Endothelial cell of umbilical vein (primary cell): ENCODE measurements around the gene PCGF3. TPM values are rescaled to one million over a fixed set of nuclear protein-coding genes. Genes with fewer than 3 reads are reported as not detected.

ENCODE experiments used
- BruUV-seq: library from RNA; stranded (reverse); fragments of 400-500 nt; replicated peaks from 2 replicates; lab custom pipeline; 2021; lab: Mats Ljungman, UMichigan
- CTCF ChIA-PET: fragments of 300-600, 350-600 bp; sonication (Branson Sonifier 250); formaldehyde crosslinking; loops from one replicate; lab custom pipeline; 2021; ENCODE audit warnings: antibody characterized with exemption, inconsistent platforms; lab: Charles Lee
- POLR2A ChIA-PET: fragments of 300-600, 350-600 bp; sonication (Branson Sonifier 250); formaldehyde crosslinking; loops from one replicate; lab custom pipeline; 2021; ENCODE audit warnings: antibody characterized with exemption, inconsistent platforms; lab: Charles Lee
- DNase-seq: peaks from one replicate; pipeline ENCODE4 v3.0.0-alpha.2; 2011; ENCODE audit warnings: low read depth, low spot score
- FAIRE-seq: peaks from 2 replicates; lab custom pipeline; 2011; peaks lifted over from hg19 to GRCh38; lab: Jason Lieb, UNC
- H2AFZ ChIP-seq: 2 replicates; pipeline ENCODE4 v1.6.0; 2012; ENCODE audit warnings: low read depth, low read length, control low read depth, inconsistent platforms
- H3K27ac ChIP-seq: 2 replicates; pipeline ENCODE4 v1.5.1; 2011; ENCODE audit warnings: low read depth, mild to moderate bottlenecking, control low read depth, low read length, moderate library complexity; ENCODE audit not compliant: insufficient read depth
- H3K27me3 ChIP-seq, 2 experiments: 2 replicates each; pipeline versions ENCODE4 v1.6.0 to v1.6.1; 2011; ENCODE audit warnings: low read length in 2 of 2, mixed read lengths in 1 of 2; ENCODE audit not compliant: control insufficient read depth in 2 of 2, insufficient read depth in 2 of 2
- H3K36me3 ChIP-seq, 2 experiments: 2 replicates in 1 of 2; 3 replicates in 1 of 2; pipeline ENCODE4 v1.5.1; 2011; ENCODE audit warnings: low read length in 2 of 2, mild to moderate bottlenecking in 1 of 2, moderate library complexity in 1 of 2; ENCODE audit not compliant: control insufficient read depth in 2 of 2, insufficient read depth in 2 of 2; ENCODE audit errors: extremely low read depth in 1 of 2
- H3K4me1 ChIP-seq: 3 replicates; pipeline ENCODE4 v1.5.1; 2011; ENCODE audit warnings: mild to moderate bottlenecking, low read length; ENCODE audit not compliant: control insufficient read depth, insufficient read depth; ENCODE audit errors: extremely low read depth
- H3K4me2 ChIP-seq: 2 replicates; pipeline ENCODE4 v1.6.1; 2011; ENCODE audit warnings: low read length, control low read depth, mixed read lengths; ENCODE audit not compliant: insufficient read depth
- H3K4me3 ChIP-seq, 3 experiments: fragments of 200-600 bp in 1 of 3; sonication (generic), shearing (Covaris generic) in 1 of 3; replicated peaks in 1 of 3; 2 replicates each; pipeline ENCODE4 v1.5.1; 2011 to 2016; ENCODE audit warnings: control low read depth in 3 of 3, low read length in 3 of 3, mild to moderate bottlenecking in 2 of 3, inconsistent platforms in 1 of 3, low read depth in 1 of 3, moderate library complexity in 1 of 3; ENCODE audit not compliant: insufficient read depth in 1 of 3
- H3K79me2 ChIP-seq: 2 replicates; pipeline ENCODE4 v1.6.0; 2012; ENCODE audit warnings: low read length, inconsistent platforms; ENCODE audit not compliant: control insufficient read depth, insufficient read depth
- H3K9ac ChIP-seq: replicated peaks from 2 replicates; pipeline ENCODE3; 2011; ENCODE audit warnings: low read length, control low read depth; ENCODE audit not compliant: insufficient read depth; ENCODE audit errors: extremely low read depth
- H3K9me1 ChIP-seq: replicated peaks from 3 replicates; pipeline ENCODE4 v1.6.0; 2011; ENCODE audit warnings: mild to moderate bottlenecking, low read length; ENCODE audit not compliant: control insufficient read depth, insufficient read depth; ENCODE audit errors: extremely low read depth
- H3K9me3 ChIP-seq: replicated peaks from 2 replicates; pipeline ENCODE4 v1.5.1; 2012; ENCODE audit warnings: low read length, inconsistent platforms; ENCODE audit not compliant: control insufficient read depth, insufficient read depth
- H4K20me1 ChIP-seq: replicated peaks from 2 replicates; pipeline ENCODE3; 2011; ENCODE audit warnings: mild to moderate bottlenecking, low read length; ENCODE audit not compliant: control insufficient read depth, insufficient read depth; ENCODE audit errors: extremely low read depth
- EZH2 ChIP-seq: IDR thresholded peaks from 2 replicates; pipeline ENCODE4 v1.6.1; 2012; ENCODE audit warnings: borderline replicate concordance, low read depth, mild to moderate bottlenecking, moderate library complexity, low read length, inconsistent platforms; ENCODE audit not compliant: severe bottlenecking
- FOS ChIP-seq: IDR thresholded peaks from 2 replicates; pipeline ENCODE4 v1.6.1; 2011; ENCODE audit warnings: mild to moderate bottlenecking, low read length, moderate library complexity, borderline replicate concordance; ENCODE audit not compliant: insufficient read depth
- GATA2 ChIP-seq: IDR thresholded peaks from 2 replicates; pipeline ENCODE4 v1.7.0; 2011; ENCODE audit warnings: low read depth, mild to moderate bottlenecking, moderate library complexity, mixed read lengths, low read length; ENCODE audit not compliant: insufficient read length, insufficient read depth
- JUN ChIP-seq: IDR thresholded peaks from 2 replicates; pipeline ENCODE4 v1.6.1; 2011; ENCODE audit warnings: borderline replicate concordance, low read depth; ENCODE audit not compliant: insufficient read length, insufficient read depth
- MYC ChIP-seq: IDR thresholded peaks from one replicate; pipeline ENCODE4 v1.6.1; 2011; ENCODE audit warnings: mild to moderate bottlenecking, low read depth, low read length
- POLR2A ChIP-seq: IDR thresholded peaks from 2 replicates; pipeline ENCODE4 v1.6.1; 2012; ENCODE audit warnings: low read depth, mild to moderate bottlenecking, control low read depth, low read length
- POLR2AphosphoS5 ChIP-seq: IDR thresholded peaks from 2 replicates; pipeline ENCODE4 v1.6.1; 2012; ENCODE audit warnings: low read depth, mild to moderate bottlenecking, control low read depth, low read length, moderate library complexity; ENCODE audit not compliant: insufficient read depth
- dilution Hi-C: fragments of 300-500 bp; cut with MboI; formaldehyde crosslinking; loops from one replicate; pipeline ENCODE4 v1.15.0; 2019; ENCODE audit warnings: low sequenced_read_pairs; ENCODE audit not compliant: extremely low pct_ligation_motif_present
- intact Hi-C: fragments of 100-400 bp; cut with micrococcal nuclease; formaldehyde crosslinking; loops from one replicate; pipeline ENCODE4 v1.10.0; 2022
- polyA plus RNA-seq, 4 experiments: library from polyadenylated mRNA; depleted of rRNA in 3 of 4; stranded (reverse) in 3 of 4; unstranded in 1 of 4; fragments of >200 nt; gene quantifications; 2 replicates each; pipeline versions ENCODE4 v1.2.1 to v1.2.3, GENCODE V29; 2011 to 2012; ENCODE audit warnings: missing spikeins in 1 of 4
- total RNA-seq: library from RNA; stranded (reverse); gene quantifications from 2 replicates; pipeline ENCODE4 v1.2.3, GENCODE V29; 2021
- TF ChIP-seq, protein P1 (sequence below), 2 donors: IDR thresholded peaks; 1 replicate in 1 of 2; 2 replicates in 1 of 2; pipeline ENCODE4 v1.5.1; 2011; ENCODE audit warnings: low read length in 2 of 2, mild to moderate bottlenecking in 2 of 2, moderate library complexity in 2 of 2, control low read depth in 1 of 2, inconsistent platforms in 1 of 2, low read depth in 1 of 2; ENCODE audit not compliant: insufficient read depth in 1 of 2; ENCODE audit errors: extremely low read depth in 1 of 2
- TF ChIP-seq, protein P2 (sequence below): IDR thresholded peaks from 2 replicates; pipeline ENCODE4 v1.6.1; 2011; ENCODE audit not compliant: insufficient read depth, insufficient read length

The PCGF3 gene
- total and polyA plus RNA-seq, 2 donors (not counting 3 experiments of a cell fraction or from before 2014, with no cell fraction given), result 70.2 to 91.8 TPM

DNA sequence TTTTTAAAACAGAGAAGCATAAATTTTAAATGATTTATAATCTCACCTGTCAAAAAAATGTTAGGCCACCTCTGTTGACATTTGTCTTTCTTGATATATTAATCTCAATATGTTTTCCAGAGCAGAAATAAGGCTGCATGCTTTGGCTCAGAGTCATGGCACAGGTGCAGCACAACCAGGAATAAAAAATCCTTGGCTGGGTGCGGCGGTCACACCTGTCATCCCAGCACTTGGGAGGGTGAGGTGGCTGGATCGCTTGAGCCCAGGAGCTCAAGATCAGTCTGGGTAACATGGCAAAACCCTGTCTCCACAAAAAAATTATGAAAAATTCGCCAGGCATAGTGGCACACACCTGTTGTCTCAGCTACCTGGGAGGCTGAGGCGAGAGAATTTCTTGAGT lies 102.2 kb downstream of the PCGF3 start:
- Histone ChIP-seq H2AFZ (no peak overlapping the region), H3K9ac (no peak overlapping the region), H3K9me1 (no peaks in the 10 kb centered on the region), H4K20me1 (no peaks in the 10 kb centered on the region), H3K4me1 (no peaks in the 10 kb centered on the region), H3K4me2 (no peak overlapping the region), H3K79me2 (no peaks in the 10 kb centered on the region), H3K9me3 (no peaks in the 10 kb centered on the region), H3K27ac (no peak overlapping the region), H3K4me3 (no peak overlapping the region), H3K27me3 (peaks cover 0 to 7% of the 10 kb centered on the region in 2 experiments), H3K36me3 (no peaks in the 10 kb centered on the region)
- DNase-seq, result no peak
- ChIA-PET CTCF (no interaction called here), POLR2A (no interaction called here)
- BruUV-seq, result no TSS peak
- no peak for TF ChIP-seq EZH2
- TF ChIP-seq, protein P1, sequence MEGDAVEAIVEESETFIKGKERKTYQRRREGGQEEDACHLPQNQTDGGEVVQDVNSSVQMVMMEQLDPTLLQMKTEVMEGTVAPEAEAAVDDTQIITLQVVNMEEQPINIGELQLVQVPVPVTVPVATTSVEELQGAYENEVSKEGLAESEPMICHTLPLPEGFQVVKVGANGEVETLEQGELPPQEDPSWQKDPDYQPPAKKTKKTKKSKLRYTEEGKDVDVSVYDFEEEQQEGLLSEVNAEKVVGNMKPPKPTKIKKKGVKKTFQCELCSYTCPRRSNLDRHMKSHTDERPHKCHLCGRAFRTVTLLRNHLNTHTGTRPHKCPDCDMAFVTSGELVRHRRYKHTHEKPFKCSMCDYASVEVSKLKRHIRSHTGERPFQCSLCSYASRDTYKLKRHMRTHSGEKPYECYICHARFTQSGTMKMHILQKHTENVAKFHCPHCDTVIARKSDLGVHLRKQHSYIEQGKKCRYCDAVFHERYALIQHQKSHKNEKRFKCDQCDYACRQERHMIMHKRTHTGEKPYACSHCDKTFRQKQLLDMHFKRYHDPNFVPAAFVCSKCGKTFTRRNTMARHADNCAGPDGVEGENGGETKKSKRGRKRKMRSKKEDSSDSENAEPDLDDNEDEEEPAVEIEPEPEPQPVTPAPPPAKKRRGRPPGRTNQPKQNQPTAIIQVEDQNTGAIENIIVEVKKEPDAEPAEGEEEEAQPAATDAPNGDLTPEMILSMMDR (IDR thresholded peaks at IDR 0.05; ENCODE audit: extremely low read depth in 1 of 2, insufficient read depth in 1 of 2, low read depth in 1 of 2, low read length in 2 of 2), result no peak
- no peak for TF ChIP-seq FOS
- TF ChIP-seq JUN, result no peak
- TF ChIP-seq, protein P2, sequence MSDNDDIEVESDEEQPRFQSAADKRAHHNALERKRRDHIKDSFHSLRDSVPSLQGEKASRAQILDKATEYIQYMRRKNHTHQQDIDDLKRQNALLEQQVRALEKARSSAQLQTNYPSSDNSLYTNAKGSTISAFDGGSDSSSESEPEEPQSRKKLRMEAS, result no peak
- no peak for TF ChIP-seq MYC
- no peak for TF ChIP-seq POLR2AphosphoS5
- TF ChIP-seq POLR2A, result no peak
- no peak for TF ChIP-seq GATA2
- dilution Hi-C loops (no loop called here), intact Hi-C loops (no loop called here)
- no peak for FAIRE-seq
